Femur (tissue), 1 donor: ENCODE results near the gene SLC19A1.

Source experiments
- DNase-seq: peaks from one replicate; pipeline ENCODE4 v3.0.0-alpha.2; 2017

Gene SLC19A1

DNA sequence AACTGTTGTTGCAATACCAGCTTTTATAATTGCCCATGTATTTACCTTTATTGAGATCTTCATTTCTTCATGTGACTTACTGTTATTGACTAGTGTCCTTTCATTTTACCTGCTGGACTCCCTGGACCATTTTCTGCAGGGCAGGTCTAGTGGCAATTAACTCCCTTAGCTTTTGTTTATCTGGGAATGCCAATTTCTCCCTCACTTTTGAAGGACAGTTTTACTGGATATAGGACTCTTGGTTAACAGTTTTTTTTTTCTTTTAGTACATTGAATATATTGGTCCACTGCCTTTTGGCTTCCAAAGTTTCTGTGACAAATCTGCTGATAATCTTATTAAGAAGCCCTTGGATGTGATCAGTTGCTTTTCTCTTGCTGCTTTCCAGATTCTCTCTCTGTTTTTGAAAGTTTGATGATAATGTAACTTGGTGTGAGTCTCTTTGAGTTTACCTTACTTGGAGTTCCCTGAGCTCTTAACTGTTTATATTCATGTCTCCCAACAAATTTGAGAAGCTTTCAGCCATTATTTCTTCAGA, 80.4 kb downstream of the SLC19A1 start:
- DNase-seq, result no peak

DNA sequence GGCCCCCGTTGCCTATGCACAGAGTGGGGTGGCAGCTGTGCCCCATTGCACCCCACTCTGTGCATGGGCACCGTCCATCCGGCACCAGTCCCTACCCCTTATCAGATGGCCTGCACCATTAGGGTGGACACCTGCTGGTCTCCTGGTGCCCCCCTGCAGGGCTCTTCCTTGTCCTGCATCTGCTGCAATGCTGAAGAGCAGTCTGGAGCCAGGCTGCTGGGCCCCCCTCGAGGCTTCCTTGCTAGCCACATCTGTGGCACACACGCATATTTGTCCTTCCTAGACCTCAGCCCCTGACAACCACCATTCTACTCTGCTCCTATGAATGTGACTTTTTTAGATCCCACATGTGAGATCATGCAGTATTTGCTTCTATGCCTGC, 80.9 kb downstream of the SLC19A1 start:
- DNase-seq, result no peak

DNA sequence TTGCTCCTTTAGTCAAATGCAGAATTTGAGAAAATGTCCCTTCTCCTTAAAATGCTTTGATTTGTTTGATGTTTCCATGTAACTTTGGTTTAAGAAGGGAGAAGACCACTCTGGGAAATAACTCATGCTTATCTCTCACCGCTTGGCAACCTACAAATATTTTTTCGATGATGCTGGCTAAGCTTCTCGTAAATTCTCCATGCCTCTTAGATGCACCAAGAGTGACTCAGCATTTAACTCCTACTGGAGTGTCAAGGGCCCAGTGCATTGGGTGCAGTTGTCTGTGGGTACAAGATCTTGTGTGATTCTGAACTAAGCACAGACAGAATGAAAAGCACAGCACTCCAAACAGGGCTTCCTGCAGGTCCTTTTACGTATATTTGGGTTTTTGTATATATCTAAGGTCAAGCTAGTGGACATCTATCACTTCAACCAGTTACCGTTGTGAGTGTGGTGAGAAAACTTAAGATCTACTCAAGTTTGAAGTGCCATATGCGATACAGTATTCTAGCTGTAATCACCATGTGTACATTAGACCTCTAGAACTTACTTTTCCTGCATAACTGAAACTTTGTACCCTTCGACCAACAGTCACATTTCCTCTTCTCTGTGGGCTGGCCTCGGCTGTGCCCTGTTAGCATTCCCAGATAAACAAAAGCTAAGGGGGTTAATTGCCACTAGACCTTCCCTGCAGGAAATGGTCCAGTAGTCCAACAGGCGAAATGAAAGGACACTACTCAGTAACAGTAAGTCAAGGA, 81.5 kb downstream of the SLC19A1 start:
- no peak for DNase-seq

DNA sequence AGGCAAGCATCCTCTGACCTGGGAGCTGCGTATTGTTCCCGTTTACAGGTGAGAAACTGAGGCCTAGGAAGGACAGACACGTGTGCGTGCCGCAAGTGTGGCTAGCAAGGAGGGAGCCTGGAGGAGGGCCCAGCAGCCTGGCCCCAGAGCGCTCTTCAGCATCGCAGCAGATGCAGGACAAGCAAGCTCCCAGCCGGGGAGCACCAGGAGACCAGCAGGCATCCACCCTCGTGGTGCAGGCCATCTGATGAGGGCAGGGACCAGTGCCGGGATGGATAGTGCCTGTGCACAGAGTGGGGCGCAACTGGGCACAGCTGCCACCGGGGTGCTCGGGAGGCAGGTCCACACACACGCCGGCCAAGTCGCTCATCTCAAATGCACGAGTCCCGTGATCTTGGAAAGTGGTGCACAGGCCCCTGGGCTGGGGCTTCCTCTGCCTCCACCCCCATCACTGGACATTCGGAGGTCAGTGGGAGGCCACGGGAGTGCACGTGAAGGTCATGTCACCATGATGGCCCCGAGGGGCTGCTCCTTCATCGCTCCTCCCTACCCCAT, 82.2 kb downstream of the SLC19A1 start:
- DNase-seq, result no peak

DNA sequence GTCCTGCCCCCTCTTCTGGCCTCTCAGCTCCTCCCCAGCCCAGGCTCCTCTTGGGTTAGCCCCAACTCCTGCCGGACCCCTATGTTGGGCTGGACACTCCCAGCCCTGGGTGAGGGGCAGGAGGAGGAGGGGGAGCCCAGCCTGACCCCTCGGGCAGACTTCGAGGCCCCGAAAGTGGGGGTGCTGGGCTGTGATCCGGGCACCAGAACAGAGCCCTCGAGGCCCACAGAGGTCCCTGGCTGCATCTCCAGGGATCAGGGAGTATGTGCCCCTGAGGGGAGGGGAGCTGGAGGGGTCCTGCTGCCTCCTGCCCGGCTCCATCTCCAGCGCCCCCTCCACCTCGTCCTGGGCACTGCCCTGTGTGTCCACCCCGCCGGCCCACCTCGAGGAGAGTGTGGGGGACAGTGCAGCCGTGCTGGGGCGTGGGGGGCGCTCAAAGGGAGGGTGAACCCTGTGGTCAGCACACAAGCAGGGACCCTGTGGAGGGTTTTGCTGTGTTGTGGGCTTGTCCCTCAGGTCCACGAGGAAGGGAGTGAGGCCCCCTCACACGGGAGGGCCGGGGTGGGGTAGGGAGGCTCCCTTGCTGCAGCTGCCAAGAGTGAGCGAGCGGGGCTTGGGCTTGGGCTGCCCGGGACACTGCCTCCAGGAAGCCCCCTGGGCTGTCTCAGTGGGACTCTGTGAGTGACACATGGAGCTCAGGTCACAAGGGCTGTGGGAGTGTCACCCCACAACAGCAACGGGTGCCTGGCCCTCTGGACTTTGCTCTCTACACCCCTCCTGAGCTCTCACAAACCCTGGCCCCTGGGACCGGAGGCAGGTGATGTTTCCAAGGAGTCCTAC, 82.8 kb downstream of the SLC19A1 start:
- DNase-seq, result no peak

DNA sequence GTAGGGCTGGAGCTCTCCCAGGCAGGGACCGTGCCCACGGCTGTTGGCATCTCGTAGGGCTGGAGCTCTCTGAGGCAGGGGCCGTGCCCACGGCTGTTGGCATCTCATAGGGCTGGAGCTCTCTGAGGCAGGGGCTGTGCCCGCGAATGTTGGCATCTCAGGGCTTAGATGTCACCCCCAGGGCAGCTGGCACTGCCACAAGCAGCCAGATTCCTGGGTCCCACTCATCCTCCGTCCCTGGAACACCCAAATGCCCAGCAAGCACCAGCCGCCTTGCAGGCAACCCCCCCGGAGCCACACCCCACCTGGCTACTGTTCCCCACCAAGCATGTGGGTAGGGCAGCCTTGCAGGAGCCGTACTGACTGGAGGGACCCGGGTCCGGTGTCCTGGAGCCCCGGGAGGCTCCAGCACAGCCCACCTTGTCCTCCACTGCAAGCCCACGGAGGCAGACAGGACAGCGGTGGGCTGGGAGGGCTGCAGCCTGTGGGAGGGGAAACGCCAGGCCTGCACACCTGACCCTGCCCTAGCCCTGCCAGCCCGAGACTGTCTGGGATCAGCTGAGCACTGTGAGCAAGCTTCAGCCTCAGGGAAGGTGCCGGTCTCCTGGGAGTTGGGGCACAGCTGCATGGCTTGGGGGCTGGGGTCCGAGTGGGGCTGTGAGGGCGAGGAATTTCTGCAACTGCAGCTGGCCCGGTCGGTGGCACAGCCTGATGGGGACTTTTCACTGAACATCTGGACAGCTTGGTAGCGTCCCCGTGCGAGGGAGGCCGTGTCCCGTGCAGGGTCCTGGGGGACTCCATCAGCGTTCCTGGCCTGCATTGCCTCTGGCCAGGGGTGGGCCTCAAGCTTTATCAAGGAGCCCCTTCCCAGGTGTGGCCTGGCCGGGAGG, 83.7 kb downstream of the SLC19A1 start:
- no peak for DNase-seq

DNA sequence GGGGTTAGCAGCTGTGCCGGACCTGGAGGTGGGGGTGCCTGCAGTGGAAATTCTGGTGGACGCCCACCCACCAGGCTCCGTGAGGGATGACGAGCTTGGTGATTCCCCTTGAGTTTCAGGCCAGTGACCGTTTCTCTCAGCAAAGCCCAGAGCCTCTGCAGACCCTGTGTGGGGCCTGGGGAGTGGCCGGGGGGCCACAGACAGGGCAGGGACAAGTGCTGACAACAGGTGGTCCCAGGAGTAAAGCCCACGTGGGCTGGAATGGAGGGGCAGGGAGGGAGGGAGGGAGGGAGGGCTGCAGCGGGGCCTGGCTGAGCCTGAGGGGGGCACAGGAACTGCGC, 84.4 kb downstream of the SLC19A1 start:
- no peak for DNase-seq

DNA sequence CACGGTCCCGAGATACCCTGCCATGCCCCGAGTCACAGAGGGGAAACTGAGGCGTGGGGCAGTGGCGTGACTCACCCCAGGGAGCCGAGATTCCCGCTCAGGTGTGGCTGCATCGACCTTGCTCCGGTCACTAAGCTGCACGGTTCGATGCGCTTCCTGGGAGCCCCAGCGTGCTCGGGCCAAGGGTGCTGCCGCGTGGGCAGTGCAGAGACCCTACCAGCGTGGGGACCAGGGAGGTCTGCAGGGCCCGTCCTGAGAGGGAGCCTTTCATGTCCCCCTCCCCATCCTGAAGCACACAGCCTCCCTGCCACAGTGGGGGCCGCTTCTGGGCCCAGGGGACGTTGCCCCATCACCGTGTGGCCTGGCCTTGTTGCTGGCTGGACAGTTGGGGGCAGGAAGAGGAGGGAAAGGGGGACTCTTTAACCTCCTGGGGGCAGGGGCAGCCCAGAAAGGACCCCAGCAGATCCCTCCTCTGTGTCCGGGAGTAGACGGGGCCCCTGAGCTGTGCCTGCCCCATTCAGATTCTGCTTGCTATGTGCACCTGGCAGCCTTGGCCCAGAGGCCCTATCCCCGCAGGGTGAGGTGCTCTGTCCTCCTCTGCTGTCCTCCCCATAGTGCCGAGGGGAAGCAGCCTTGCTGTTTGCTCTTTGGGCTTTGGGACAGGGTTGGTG, 84.9 kb downstream of the SLC19A1 start:
- DNase-seq, result no peak

DNA sequence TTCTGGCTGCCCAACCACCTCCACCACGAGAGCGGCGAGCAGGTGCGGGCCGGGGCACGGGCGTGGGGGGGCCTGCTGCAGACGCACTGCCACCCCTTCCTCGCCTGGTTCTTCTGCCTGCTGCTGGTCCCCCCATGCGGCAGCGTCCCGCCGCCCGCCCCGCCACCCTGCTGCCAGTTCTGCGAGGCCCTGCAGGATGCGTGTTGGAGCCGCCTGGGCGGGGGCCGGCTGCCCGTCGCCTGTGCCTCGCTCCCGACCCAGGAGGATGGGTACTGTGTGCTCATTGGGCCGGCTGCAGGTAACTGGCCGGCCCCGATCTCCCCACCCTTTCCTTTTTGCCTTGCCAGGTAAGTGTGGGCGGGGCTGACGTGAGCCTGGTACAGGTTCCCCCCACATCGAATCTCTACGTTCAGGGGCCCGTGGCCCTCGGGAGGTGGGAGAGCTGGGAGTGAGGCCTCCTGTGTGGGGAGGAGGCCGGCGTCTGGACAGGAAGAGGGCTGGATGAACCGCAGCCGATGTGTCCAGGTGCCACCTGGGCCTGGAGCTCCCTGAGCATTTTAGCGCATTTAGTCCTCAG, 85.6 kb downstream of the SLC19A1 start:
- no peak for DNase-seq

DNA sequence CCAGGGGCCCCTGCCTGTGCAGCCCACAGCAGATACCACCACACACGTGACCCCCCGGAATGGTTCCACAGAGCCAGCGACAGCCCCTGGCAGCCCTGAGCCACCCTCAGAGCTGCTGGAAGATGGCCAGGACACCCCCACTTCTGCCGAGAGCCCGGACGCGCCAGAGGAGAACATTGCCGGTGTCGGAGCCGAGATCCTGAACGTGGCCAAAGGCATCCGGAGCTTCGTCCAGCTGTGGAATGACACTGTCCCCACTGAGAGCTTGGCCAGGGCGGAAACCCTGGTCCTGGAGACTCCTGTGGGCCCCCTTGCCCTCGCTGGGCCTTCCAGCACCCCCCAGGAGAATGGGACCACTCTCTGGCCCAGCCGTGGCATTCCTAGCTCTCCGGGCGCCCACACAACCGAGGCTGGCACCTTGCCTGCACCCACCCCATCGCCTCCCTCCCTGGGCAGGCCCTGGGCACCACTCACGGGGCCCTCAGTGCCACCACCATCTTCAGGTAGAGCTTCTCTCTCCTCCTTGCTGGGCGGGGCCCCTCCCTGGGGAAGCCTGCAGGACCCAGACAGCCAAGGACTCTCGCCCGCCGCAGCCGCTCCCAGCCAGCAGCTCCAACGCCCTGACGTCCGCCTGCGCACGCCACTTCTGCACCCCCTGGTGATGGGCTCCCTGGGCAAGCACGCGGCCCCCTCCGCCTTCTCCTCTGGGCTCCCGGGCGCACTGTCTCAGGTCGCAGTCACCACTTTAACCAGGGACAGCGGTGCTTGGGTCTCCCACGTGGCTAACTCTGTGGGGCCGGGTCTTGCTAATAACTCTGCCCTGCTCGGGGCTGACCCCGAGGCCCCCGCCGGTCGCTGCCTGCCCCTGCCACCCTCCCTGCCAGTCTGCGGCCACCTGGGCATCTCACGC, 86.3 kb downstream of the SLC19A1 start:
- no peak for DNase-seq

DNA sequence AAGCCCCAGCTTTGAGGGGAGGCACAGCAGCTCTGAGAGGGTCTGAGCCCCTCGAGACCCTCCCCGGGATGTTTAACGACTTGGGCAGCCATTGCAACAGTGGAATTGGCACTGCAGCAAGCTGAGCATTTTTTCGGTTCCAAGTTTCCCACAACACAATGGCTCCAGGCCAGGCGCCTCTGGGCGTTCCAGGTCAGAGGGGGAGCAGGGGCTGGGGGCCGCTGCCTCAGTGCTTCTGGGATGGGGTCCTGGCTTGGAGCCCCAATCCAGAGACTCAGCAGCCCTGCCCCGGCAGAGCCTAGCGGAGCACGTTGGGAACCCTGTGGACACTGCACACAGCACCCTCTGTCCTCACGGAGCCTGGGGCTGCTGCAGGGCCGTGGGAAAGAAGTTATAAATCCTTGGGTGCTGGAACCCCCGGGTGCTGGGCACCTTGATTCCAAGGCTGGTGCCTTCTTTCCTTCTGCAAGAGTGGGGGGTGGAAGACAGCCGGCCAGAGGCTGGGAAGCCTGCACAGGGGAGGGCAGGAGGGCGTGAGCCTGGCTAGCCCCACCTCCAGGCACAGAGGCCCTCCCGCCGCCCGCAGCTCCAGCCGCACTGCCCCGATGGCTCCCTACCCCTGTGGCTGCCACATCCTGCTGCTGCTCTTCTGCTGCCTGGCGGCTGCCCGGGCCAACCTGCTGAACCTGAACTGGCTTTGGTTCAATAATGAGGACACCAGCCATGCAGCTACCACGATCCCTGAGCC, 87.1 kb downstream of the SLC19A1 start:
- peak; percentile 68 for DNase-seq

DNA sequence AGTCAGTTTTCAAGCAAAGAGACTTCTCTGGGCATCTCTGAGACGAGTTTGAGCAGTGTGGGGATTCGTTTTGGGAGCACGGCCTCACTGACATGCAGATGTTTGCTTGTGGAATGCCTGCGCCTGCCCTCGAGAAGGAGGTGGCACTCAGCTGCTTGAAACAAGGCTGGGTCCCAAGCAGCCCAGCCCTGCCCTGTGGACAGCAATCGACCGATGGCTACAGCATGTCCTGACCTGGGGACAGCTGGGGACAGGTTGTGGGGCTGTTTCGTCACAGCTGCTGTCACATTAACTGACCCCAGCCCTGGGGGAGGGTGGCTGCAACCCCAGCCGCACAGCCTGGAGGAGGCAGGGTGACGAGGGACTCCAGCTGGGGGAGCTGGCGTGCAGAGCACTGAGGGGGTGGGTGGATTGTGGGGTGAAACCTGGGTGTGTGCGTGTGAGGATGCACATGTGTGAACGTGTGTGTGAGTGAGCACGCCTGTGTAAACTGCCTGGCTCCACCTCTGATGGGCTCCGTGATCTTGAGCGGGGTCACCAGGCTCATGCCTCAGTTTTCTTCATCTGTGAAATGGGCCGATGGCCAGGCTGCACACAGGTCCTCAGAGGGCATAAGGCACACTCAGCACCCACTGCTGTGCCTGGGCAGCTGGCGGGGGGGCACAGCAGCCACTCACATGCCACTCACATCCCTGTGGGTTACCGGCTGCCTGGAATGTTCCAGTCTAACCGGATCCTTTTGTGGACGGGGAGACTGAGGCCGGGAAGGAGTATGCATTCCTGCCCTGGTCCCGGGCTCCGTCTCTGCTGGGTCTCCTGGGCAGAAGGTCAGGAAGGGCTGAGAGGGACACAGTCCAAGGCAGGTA, 87.9 kb downstream of the SLC19A1 start:
- no peak for DNase-seq

DNA sequence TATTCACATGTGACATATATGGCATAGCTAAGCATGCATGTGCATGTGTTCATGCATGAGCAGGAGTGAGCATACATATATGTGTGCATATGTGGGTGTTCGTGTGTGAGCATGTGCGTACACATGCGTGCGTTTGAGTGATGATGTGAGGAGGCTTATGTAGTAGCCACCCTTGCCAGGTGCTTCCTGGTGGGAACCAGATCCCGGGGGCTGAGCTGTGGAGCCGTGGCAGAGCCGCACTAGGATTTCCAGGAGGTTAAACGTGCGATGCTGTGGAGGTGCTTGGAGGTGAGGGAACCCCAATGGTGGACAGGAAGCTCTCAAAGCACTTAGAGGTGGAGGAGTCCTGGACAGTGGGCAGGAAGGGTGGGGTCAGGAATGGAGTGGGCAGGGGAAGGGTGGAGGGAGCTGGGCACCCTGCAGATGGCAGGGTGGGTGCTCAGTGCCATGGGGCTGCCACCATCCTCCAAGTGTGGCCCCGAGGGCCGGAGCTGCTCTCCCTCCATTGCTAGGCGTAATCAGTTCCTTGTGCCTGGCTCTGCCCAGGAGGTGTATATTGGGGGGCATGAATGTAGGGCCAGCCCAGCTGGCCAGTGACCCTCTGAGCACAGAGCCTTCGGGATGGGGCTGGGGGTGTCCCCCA, 88.8 kb downstream of the SLC19A1 start:
- no peak for DNase-seq

DNA sequence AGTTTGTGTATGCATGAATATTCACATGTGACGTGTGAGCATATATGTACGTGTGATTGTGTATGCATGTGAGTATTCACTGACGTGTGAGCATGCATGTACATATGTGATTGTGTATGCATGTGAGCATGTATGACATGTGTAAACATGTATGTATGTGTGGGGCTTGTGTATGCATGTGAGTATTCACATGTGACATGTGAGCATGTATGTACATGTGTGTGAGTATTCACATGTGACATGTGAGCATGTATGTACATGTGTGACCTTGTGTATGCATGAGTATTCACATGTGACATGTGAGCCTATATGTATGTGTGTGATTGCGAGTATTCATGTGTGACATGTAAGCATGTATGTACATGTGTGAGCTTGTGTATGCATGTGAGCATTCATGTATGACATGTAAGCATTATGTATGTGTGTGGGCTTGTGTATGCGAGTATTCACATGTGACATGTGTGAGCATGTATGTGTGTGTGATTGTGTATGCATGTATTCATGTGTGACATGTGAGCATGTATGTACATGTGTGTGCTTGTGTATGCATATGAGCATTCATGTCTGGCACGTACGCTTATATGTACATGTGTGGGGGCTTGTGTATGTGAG, 89.4 kb downstream of the SLC19A1 start:
- DNase-seq, result no peak

DNA sequence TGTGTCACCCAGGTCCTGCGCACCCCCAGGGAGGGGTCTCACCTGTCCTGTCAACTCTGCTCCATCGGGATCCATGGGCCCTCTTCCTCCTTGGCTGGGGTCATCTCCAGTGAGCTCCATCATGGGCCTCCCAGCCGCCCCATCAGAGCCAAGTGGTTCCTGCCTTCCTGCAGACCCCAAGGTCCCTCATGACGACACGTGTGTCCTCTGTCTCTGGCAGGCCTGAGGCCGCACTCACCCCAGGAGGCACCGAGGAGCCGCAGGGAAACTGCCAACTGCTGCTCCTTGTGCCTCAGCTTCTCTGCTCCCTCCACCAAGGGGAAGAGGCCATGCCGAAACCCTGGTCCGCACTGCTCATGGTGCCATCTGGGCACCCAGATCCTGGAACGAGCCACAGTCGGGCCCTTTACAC, 90.5 kb downstream of the SLC19A1 start:
- no peak for DNase-seq

DNA sequence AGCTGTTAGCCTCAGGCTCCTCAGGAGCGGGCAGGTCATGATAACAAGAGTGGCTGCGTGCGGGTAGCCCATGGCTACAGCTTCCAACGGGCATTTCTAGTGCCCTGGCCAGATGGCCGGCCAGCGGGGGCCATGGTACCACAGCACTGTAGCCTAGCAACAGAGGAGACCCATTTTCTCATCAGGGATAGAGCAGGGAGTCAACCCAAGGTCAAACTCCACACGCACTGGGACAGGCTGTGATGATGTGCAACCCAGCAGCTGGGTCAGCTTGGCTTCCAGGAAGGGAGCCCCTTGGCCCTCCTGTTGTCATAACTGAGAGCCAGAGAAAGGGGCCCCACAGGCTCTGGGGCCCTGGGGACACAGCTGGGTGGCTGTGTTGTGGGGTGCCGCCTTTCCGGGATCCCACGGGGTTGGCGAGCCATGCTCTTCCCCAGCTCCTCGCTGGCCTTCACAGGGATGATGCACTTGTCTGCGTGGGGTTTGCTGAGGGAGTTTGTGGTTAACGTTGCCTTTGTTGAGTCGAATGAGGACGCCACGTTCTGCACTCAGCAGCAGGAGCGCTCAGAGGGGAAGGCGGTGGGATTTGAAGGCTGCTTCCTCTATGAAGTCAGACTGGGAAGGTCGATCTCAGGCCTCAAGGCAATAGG, 91.0 kb downstream of the SLC19A1 start:
- DNase-seq, result no peak

DNA sequence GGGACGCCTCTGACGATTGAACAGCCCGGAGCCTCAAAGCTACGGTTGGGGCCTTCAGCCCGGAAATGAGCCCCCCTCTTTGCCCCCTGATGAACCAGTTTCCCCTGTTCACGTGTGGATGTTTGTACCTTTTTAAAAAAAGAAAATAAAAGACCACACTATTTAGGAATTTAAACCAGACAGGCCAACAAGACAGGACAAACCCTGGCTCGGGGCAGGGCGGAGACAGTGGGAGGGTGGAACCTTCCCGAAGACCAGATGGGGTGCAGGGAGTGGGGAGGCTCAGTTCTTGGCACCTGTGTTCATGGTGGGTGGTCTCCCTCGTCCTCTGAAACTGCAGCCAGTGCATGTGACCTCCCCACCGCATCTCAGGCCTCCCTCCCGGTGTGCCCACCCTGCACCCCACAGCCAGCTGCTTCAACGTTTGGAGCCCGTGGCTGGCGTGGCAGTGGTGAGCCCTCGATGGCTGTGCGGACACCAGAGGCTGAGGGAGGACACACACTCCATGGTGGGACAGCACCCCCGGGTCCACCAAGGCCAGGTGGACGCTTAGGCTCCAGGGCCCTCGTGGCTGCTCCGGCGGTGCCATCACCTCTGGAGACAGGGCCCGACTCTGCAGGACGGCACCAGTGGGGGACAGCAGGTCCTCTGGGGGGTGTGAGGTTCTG, 91.7 kb downstream of the SLC19A1 start:
- DNase-seq, result no peak
